ENCODE data around the gene SVOPL. TPM values are rescaled to one million over a fixed set of nuclear protein-coding genes. Genes with fewer than 3 reads are reported as not detected.

SVOPL gene
- total and polyA plus RNA-seq, 4 donors = 0.13 to 1.5 (median 0.39) TPM; not detected in 1

DNA sequence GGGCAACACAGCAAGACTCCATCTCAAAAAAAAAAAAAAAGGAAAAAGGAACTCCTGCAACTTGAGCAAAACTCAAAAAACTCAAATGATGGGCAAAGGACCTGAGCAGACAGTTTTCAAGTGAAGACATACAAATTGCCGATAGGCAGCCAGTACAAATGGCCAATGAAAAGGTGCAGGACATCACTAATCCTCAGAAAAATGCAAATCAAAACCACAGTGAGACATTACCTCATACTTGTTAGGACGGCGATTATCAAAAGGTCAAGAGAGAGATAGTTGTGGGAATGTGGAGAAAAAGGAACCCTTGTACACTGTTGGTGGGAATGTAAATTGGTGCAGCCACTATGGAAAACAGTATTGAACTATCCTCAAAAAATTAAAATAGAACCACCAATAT, 16.8 kb downstream of the SVOPL start:
- Histone ChIP-seq H3K4me1 (ENCODE audit: control insufficient read depth in 5 of 5, insufficient read depth in 5 of 5, low read length in 5 of 5) (no peaks in the 10 kb centered on the region), H3K9ac (ENCODE audit: insufficient read depth in 1 of 2, low read length in 2 of 2) (no peak overlapping the region), H3K4me3 (no peak overlapping the region), H3K36me3 (ENCODE audit: control insufficient read depth in 4 of 4, insufficient read depth in 4 of 4, low read length in 4 of 4) (no peaks in the 10 kb centered on the region), H3K27me3 (ENCODE audit: control insufficient read depth in 3 of 3, insufficient read depth in 3 of 3, low read length in 2 of 3) (no peaks in the 10 kb centered on the region), H3K27ac (ENCODE audit: low read depth in 1 of 2, low read length in 1 of 2) (no peak overlapping the region), H3K9me3 (ENCODE audit: control insufficient read depth in 4 of 4, insufficient read depth in 3 of 4, low read length in 3 of 4) (no peaks in the 10 kb centered on the region)
- TF ChIP-seq, protein P1, sequence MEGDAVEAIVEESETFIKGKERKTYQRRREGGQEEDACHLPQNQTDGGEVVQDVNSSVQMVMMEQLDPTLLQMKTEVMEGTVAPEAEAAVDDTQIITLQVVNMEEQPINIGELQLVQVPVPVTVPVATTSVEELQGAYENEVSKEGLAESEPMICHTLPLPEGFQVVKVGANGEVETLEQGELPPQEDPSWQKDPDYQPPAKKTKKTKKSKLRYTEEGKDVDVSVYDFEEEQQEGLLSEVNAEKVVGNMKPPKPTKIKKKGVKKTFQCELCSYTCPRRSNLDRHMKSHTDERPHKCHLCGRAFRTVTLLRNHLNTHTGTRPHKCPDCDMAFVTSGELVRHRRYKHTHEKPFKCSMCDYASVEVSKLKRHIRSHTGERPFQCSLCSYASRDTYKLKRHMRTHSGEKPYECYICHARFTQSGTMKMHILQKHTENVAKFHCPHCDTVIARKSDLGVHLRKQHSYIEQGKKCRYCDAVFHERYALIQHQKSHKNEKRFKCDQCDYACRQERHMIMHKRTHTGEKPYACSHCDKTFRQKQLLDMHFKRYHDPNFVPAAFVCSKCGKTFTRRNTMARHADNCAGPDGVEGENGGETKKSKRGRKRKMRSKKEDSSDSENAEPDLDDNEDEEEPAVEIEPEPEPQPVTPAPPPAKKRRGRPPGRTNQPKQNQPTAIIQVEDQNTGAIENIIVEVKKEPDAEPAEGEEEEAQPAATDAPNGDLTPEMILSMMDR (IDR thresholded peaks at IDR 0.05; ENCODE audit: control extremely low read depth, extremely low read depth) = no peak
- DNase-seq (no peak), ATAC-seq (ENCODE audit: insufficient read depth, low FRiP score) (no peak)
- 85 to 86% methylated on average over 3 of the region's 3 CpGs for WGBS, 2 donors

DNA sequence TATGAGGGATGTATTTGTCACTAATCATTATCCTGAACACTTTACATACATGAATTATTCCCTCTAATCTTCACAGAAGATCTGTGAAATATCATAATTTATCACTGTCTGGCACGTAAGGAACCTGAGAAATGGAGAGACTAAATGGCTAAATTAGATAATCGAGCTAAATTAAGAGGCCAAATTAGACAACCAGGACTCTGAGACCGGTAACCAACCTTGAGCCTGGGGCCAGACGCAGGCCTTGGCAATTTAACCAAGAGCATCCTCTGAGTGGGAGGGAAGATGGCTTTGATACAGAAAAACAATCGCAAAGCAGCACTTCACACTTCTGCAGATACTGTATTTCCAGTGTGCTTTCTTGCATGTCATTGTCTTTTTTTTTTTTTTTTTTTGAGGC, 21.4 kb downstream of the SVOPL start:
- no peak overlapping the region for H3K4me3 ChIP-seq
- TF ChIP-seq, protein P1 (IDR thresholded peaks at IDR 0.05; ENCODE audit: control extremely low read depth, extremely low read depth) = no peak
- H3K27me3 ChIP-seq (ENCODE audit: control insufficient read depth in 3 of 3, insufficient read depth in 3 of 3, low read length in 2 of 3) = no peaks in the 10 kb centered on the region
- H3K9ac ChIP-seq (ENCODE audit: insufficient read depth in 1 of 2, low read length in 2 of 2) = no peak overlapping the region
- 77 to 94% methylated on average over 5 of the region's 5 CpGs for WGBS, 2 donors
- no peaks in the 10 kb centered on the region for H3K9me3 ChIP-seq (ENCODE audit: control insufficient read depth in 4 of 4, insufficient read depth in 3 of 4, low read length in 3 of 4)
- no peaks in the 10 kb centered on the region for H3K4me1 ChIP-seq (ENCODE audit: control insufficient read depth in 5 of 5, insufficient read depth in 5 of 5, low read length in 5 of 5)
- ATAC-seq (ENCODE audit: insufficient read depth, low FRiP score) = no peak
- no peak overlapping the region for H3K27ac ChIP-seq (ENCODE audit: low read depth in 1 of 2, low read length in 1 of 2)
- DNase-seq = no peak
- no peaks in the 10 kb centered on the region for H3K36me3 ChIP-seq (ENCODE audit: control insufficient read depth in 4 of 4, insufficient read depth in 4 of 4, low read length in 4 of 4)

DNA sequence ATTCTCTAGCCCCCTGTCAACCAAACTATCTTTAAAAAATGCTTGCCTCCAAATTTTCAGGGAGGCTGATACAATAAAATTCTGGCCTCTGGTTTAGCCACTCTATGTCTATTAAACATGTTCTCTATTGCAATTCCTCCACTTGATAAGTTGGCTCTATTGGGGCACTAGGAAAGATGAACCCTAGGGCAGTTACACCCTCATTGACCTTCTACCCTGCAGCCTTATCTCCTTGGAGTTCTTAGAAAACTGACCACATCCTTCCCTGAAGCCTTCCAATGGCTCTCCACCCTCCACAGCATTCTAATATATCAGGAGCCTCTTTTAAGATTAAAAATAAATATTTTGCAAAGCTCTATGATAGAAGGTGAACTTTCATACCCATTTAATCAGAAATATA, 30.6 kb downstream of the SVOPL start:
- Histone ChIP-seq H3K4me3 (no peak overlapping the region), H3K27ac (ENCODE audit: low read depth in 1 of 2, low read length in 1 of 2) (no peak overlapping the region), H3K36me3 (ENCODE audit: control insufficient read depth in 4 of 4, insufficient read depth in 4 of 4, low read length in 4 of 4) (no peaks in the 10 kb centered on the region), H3K27me3 (ENCODE audit: control insufficient read depth in 3 of 3, insufficient read depth in 3 of 3, low read length in 2 of 3) (no peaks in the 10 kb centered on the region), H3K9ac (ENCODE audit: insufficient read depth in 1 of 2, low read length in 2 of 2) (no peak overlapping the region), H3K4me1 (ENCODE audit: control insufficient read depth in 5 of 5, insufficient read depth in 5 of 5, low read length in 5 of 5) (no peaks in the 10 kb centered on the region), H3K9me3 (ENCODE audit: control insufficient read depth in 4 of 4, insufficient read depth in 3 of 4, low read length in 3 of 4) (no peaks in the 10 kb centered on the region)
- TF ChIP-seq, protein P1 (IDR thresholded peaks at IDR 0.05; ENCODE audit: control extremely low read depth, extremely low read depth) = no peak
- DNase-seq = no peak
- no peak for ATAC-seq (ENCODE audit: insufficient read depth, low FRiP score)

DNA sequence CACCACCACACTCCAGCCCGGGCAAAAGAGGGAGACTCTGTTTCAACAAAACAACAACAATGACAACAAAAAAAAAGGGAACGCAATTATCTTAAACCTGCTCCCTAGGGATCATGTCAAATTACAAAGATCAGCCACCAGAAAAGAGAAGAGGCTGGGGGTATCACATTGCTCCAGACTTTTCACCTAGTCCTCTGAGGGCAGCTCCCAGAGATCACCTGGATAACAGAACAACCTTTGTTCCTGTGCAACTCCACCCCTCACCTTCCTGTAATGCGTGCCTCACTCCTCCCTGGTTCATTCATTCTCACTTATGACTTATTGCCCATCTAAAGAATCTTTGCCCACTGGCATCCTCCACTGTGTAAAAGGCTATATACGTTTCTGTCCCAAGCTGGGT, 31.8 kb downstream of the SVOPL start:
- ATAC-seq (ENCODE audit: insufficient read depth, low FRiP score) (no peak), DNase-seq (no peak)
- Histone ChIP-seq H3K9me3 (ENCODE audit: control insufficient read depth in 4 of 4, insufficient read depth in 3 of 4, low read length in 3 of 4) (no peaks in the 10 kb centered on the region), H3K36me3 (ENCODE audit: control insufficient read depth in 4 of 4, insufficient read depth in 4 of 4, low read length in 4 of 4) (no peaks in the 10 kb centered on the region), H3K4me3 (no peak overlapping the region), H3K27ac (ENCODE audit: low read depth in 1 of 2, low read length in 1 of 2) (no peak overlapping the region), H3K9ac (ENCODE audit: insufficient read depth in 1 of 2, low read length in 2 of 2) (no peak overlapping the region), H3K27me3 (ENCODE audit: control insufficient read depth in 3 of 3, insufficient read depth in 3 of 3, low read length in 2 of 3) (no peaks in the 10 kb centered on the region), H3K4me1 (ENCODE audit: control insufficient read depth in 5 of 5, insufficient read depth in 5 of 5, low read length in 5 of 5) (no peaks in the 10 kb centered on the region)
- WGBS, 2 donors = 86 to 87% methylated on average over 4 of the region's 4 CpGs
- TF ChIP-seq, protein P1 (IDR thresholded peaks at IDR 0.05; ENCODE audit: control extremely low read depth, extremely low read depth) = no peak

Measured in lung (tissue), 12 donors.